Liver (tissue), 9 donors: ENCODE data around the gene UGT1A6. TPM values are rescaled to one million over a fixed set of nuclear protein-coding genes. Genes with fewer than 3 reads are reported as not detected.

Source experiments
- DNase-seq: peaks from one replicate; pipeline ENCODE4 v3.0.0-alpha.2; 2017; ENCODE audit warnings: low spot score
- H3K27ac ChIP-seq, 2 donors: one replicate each; pipeline ENCODE4 v1.7.0; 2013; ENCODE audit warnings: inconsistent platforms in 2 of 2, low read length in 2 of 2, control low read depth in 1 of 2, low read depth in 1 of 2, mild to moderate bottlenecking in 1 of 2
- H3K27me3 ChIP-seq, 4 donors: one replicate each; pipeline versions ENCODE4 v1.6.1 to v1.7.0; 2013; ENCODE audit warnings: low read length in 3 of 4, inconsistent platforms in 1 of 4, mild to moderate bottlenecking in 1 of 4, moderate library complexity in 1 of 4; ENCODE audit not compliant: control insufficient read depth in 4 of 4, insufficient read depth in 4 of 4
- H3K36me3 ChIP-seq, 4 donors: one replicate each; pipeline versions ENCODE4 v1.6.1 to v1.7.0; 2013; ENCODE audit warnings: low read length in 3 of 4, mild to moderate bottlenecking in 3 of 4, low read depth in 1 of 4, moderate library complexity in 1 of 4; ENCODE audit not compliant: control insufficient read depth in 4 of 4, insufficient read depth in 3 of 4
- H3K4me1 ChIP-seq, 4 donors: one replicate each; pipeline versions ENCODE4 v1.6.1 to v1.7.0; 2013; ENCODE audit warnings: low read length in 3 of 4, mild to moderate bottlenecking in 3 of 4, moderate library complexity in 1 of 4; ENCODE audit not compliant: control insufficient read depth in 4 of 4, insufficient read depth in 4 of 4
- H3K4me3 ChIP-seq, 3 donors: one replicate each; pipeline versions ENCODE4 v1.6.1 to v1.7.0; 2013; ENCODE audit warnings: low read length in 3 of 3, control low read depth in 1 of 3, low read depth in 1 of 3, mild to moderate bottlenecking in 1 of 3
- H3K9ac ChIP-seq, 2 donors: one replicate each; pipeline ENCODE4 v1.7.0; 2013; ENCODE audit warnings: low read length in 2 of 2, mild to moderate bottlenecking in 2 of 2, moderate library complexity in 2 of 2, control low read depth in 1 of 2, low read depth in 1 of 2
- H3K9me3 ChIP-seq, 4 donors: one replicate each; pipeline versions ENCODE4 v1.6.1 to v1.7.0; 2013; ENCODE audit warnings: low read length in 3 of 4; ENCODE audit not compliant: control insufficient read depth in 4 of 4
- ATF3 ChIP-seq: IDR thresholded peaks from 2 replicates; pipeline ENCODE4 v1.6.1; 2016; ENCODE audit warnings: antibody characterized with exemption
- CTCF ChIP-seq: fragments of 150-350 bp; IDR thresholded peaks from 2 replicates; pipeline ENCODE4 v1.5.1; 2017; ENCODE audit warnings: improper control_type of control experiment, low read depth, low read length; ENCODE audit not compliant: missing input control
- EGR1 ChIP-seq, 2 donors: IDR thresholded peaks; 2 replicates each; pipeline ENCODE4 v1.6.1; 2016 to 2018; ENCODE audit warnings: antibody characterized with exemption in 2 of 2, low read depth in 2 of 2
- FOXA1 ChIP-seq: IDR thresholded peaks from 2 replicates; pipeline ENCODE4 v1.6.1; 2016; ENCODE audit warnings: antibody characterized with exemption
- FOXA2 ChIP-seq: IDR thresholded peaks from 2 replicates; pipeline ENCODE4 v1.6.1; 2016; ENCODE audit warnings: antibody characterized with exemption
- GABPA ChIP-seq, 2 donors: IDR thresholded peaks in 1 of 2; conservative IDR thresholded peaks in 1 of 2; 2 replicates each; pipeline ENCODE4 v1.6.1; 2016; ENCODE audit warnings: antibody characterized with exemption in 2 of 2, mild to moderate bottlenecking in 1 of 2, moderate library complexity in 1 of 2
- HNF4A ChIP-seq, 2 donors: conservative IDR thresholded peaks; 2 replicates each; pipeline ENCODE4 v1.6.1; 2016; ENCODE audit warnings: antibody characterized with exemption in 2 of 2, mild to moderate bottlenecking in 2 of 2
- HNF4G ChIP-seq: IDR thresholded peaks from 2 replicates; pipeline ENCODE4 v1.6.1; 2016; ENCODE audit warnings: antibody characterized with exemption
- JUND ChIP-seq, 2 donors: IDR thresholded peaks; 2 replicates each; pipeline ENCODE4 v1.6.1; 2016; ENCODE audit warnings: antibody characterized with exemption in 2 of 2
- MAX ChIP-seq: IDR thresholded peaks from 2 replicates; pipeline ENCODE4 v1.6.1; 2016; ENCODE audit warnings: antibody characterized with exemption
- NR2F2 ChIP-seq: IDR thresholded peaks from 2 replicates; pipeline ENCODE4 v1.6.1; 2016; ENCODE audit warnings: antibody characterized with exemption
- RAD21 ChIP-seq, 2 donors: IDR thresholded peaks; 2 replicates each; pipeline ENCODE4 v1.6.1; 2016; ENCODE audit warnings: antibody characterized with exemption in 2 of 2, mild to moderate bottlenecking in 2 of 2
- RXRA ChIP-seq, 2 donors: IDR thresholded peaks; 2 replicates each; pipeline ENCODE4 v1.6.1; 2017 to 2018; ENCODE audit warnings: antibody characterized with exemption in 2 of 2, mild to moderate bottlenecking in 1 of 2
- SP1 ChIP-seq: IDR thresholded peaks from 2 replicates; pipeline ENCODE4 v1.6.1; 2018; ENCODE audit warnings: antibody characterized with exemption, mild to moderate bottlenecking
- TAF1 ChIP-seq: conservative IDR thresholded peaks from 2 replicates; pipeline ENCODE4 v1.6.1; 2016; ENCODE audit warnings: antibody characterized with exemption, mild to moderate bottlenecking
- YY1 ChIP-seq: IDR thresholded peaks from 2 replicates; pipeline ENCODE4 v1.6.1; 2016; ENCODE audit warnings: antibody characterized with exemption, mild to moderate bottlenecking
- ZBTB33 ChIP-seq: IDR thresholded peaks from 2 replicates; pipeline ENCODE4 v1.6.1; 2016; ENCODE audit warnings: antibody characterized with exemption
- WGBS: extraction: QIAGEN DNeasy Blood & Tissue Kit; methylation state at CpG from one replicate; pipeline ENCODE4 v1.1.7; 2013; 5-methylcytosine and 5-hydroxymethylcytosine counted together
- polyA plus RNA-seq, 2 donors: library from polyadenylated mRNA; stranded (reverse) in 1 of 2; unstranded in 1 of 2; fragments of 200-250 nt in 1 of 2; fragments of >200 nt in 1 of 2; fragmentation: Nextera tagmentation in 1 of 2; extraction: Ambion mirVana in 1 of 2; gene quantifications; one replicate each; pipeline versions ENCODE4 v1.2.1 to v1.2.3, GENCODE V29; 2013 to 2015
- total RNA-seq, 2 donors: library from RNA; depleted of rRNA; stranded (reverse); fragments of >200 nt; gene quantifications; one replicate each; pipeline ENCODE4 v1.2.3, GENCODE V29; 2014
- TF ChIP-seq, protein P1 (sequence below): IDR thresholded peaks from 2 replicates; pipeline ENCODE4 v1.6.1; 2016; ENCODE audit warnings: antibody characterized with exemption, mild to moderate bottlenecking
- donor health status: healthy.
- donor health status: healthy.
- donor health status: healthy.
- donor health status: healthy.
- donor health status: healthy.

Gene UGT1A6
- total and polyA plus RNA-seq, 4 donors, result 33.4 to 103 (median 46.5) TPM; not detected in 1

GRCh38 chr2:233814056-233814835, 121.6 kb downstream of the UGT1A6 start:
- Histone ChIP-seq H3K27ac (no peak overlapping the region), H3K4me3 (no peak overlapping the region), H3K27me3 (no peaks in the 10 kb centered on the region), H3K9me3 (no peaks in the 10 kb centered on the region), H3K4me1 (peaks cover 0 to 9% (median 4%) of the 10 kb centered on the region in 4 donors), H3K36me3 (no peaks in the 10 kb centered on the region), H3K9ac (no peak overlapping the region)
- no peak for DNase-seq
- 87% methylated on average over 2 of the region's 2 CpGs for WGBS
- TF ChIP-seq MAX, result no peak
- no peak for TF ChIP-seq YY1
- TF ChIP-seq, protein P1, sequence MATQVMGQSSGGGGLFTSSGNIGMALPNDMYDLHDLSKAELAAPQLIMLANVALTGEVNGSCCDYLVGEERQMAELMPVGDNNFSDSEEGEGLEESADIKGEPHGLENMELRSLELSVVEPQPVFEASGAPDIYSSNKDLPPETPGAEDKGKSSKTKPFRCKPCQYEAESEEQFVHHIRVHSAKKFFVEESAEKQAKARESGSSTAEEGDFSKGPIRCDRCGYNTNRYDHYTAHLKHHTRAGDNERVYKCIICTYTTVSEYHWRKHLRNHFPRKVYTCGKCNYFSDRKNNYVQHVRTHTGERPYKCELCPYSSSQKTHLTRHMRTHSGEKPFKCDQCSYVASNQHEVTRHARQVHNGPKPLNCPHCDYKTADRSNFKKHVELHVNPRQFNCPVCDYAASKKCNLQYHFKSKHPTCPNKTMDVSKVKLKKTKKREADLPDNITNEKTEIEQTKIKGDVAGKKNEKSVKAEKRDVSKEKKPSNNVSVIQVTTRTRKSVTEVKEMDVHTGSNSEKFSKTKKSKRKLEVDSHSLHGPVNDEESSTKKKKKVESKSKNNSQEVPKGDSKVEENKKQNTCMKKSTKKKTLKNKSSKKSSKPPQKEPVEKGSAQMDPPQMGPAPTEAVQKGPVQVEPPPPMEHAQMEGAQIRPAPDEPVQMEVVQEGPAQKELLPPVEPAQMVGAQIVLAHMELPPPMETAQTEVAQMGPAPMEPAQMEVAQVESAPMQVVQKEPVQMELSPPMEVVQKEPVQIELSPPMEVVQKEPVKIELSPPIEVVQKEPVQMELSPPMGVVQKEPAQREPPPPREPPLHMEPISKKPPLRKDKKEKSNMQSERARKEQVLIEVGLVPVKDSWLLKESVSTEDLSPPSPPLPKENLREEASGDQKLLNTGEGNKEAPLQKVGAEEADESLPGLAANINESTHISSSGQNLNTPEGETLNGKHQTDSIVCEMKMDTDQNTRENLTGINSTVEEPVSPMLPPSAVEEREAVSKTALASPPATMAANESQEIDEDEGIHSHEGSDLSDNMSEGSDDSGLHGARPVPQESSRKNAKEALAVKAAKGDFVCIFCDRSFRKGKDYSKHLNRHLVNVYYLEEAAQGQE, result no peak
- no peak for TF ChIP-seq ZBTB33
- no peak for TF ChIP-seq EGR1 (IDR thresholded peaks at IDR 0.05; ENCODE audit: low read depth in 2 of 2)
- TF ChIP-seq NR2F2, result no peak
- no peak for TF ChIP-seq FOXA1
- TF ChIP-seq FOXA2, result no peak
- no peak for TF ChIP-seq ATF3
- no peak for TF ChIP-seq TAF1
- no peak for TF ChIP-seq CTCF
- no peak for TF ChIP-seq GABPA (IDR thresholded peaks at IDR 0.05 in 1 of 2, conservative IDR thresholded peaks at IDR 0.05 in 1 of 2)
- TF ChIP-seq RAD21 (IDR thresholded peaks at IDR 0.05), result no peak
- no peak for TF ChIP-seq RXRA (IDR thresholded peaks at IDR 0.05)
- no peak for TF ChIP-seq JUND (IDR thresholded peaks at IDR 0.05)
- TF ChIP-seq HNF4G, result no peak
- TF ChIP-seq SP1, result no peak
- TF ChIP-seq HNF4A (conservative IDR thresholded peaks at IDR 0.05), result no peak
